Endothelial cell of umbilical vein (primary cell): Measurements from ENCODE around the gene KLRK1. TPM values are rescaled to one million over a fixed set of nuclear protein-coding genes. Genes with fewer than 3 reads are reported as not detected.
"Not testable (repeated sequence)": the region's sequence is repeated elsewhere in the genome, so short reads cannot be mapped to it uniquely, and the experiment has no call there.

Experiments
- BruUV-seq: library from RNA; stranded (reverse); fragments of 400-500 nt; replicated peaks from 2 replicates; lab custom pipeline; 2021; lab: Mats Ljungman, UMichigan
- CTCF ChIA-PET: fragments of 300-600, 350-600 bp; sonication (Branson Sonifier 250); formaldehyde crosslinking; loops from one replicate; lab custom pipeline; 2021; ENCODE audit warnings: antibody characterized with exemption, inconsistent platforms; lab: Charles Lee
- POLR2A ChIA-PET: fragments of 300-600, 350-600 bp; sonication (Branson Sonifier 250); formaldehyde crosslinking; loops from one replicate; lab custom pipeline; 2021; ENCODE audit warnings: antibody characterized with exemption, inconsistent platforms; lab: Charles Lee
- DNase-seq: peaks from one replicate; pipeline ENCODE4 v3.0.0-alpha.2; 2011; ENCODE audit warnings: low read depth, low spot score
- FAIRE-seq: peaks from 2 replicates; lab custom pipeline; 2011; peaks lifted over from hg19 to GRCh38; lab: Jason Lieb, UNC
- H2AFZ ChIP-seq: 2 replicates; pipeline ENCODE4 v1.6.0; 2012; ENCODE audit warnings: low read depth, low read length, control low read depth, inconsistent platforms
- H3K27ac ChIP-seq: 2 replicates; pipeline ENCODE4 v1.5.1; 2011; ENCODE audit warnings: low read depth, mild to moderate bottlenecking, control low read depth, low read length, moderate library complexity; ENCODE audit not compliant: insufficient read depth
- H3K27me3 ChIP-seq, 2 experiments: 2 replicates each; pipeline versions ENCODE4 v1.6.0 to v1.6.1; 2011; ENCODE audit warnings: low read length in 2 of 2, mixed read lengths in 1 of 2; ENCODE audit not compliant: control insufficient read depth in 2 of 2, insufficient read depth in 2 of 2
- H3K36me3 ChIP-seq, 2 experiments: 2 replicates in 1 of 2; 3 replicates in 1 of 2; pipeline ENCODE4 v1.5.1; 2011; ENCODE audit warnings: low read length in 2 of 2, mild to moderate bottlenecking in 1 of 2, moderate library complexity in 1 of 2; ENCODE audit not compliant: control insufficient read depth in 2 of 2, insufficient read depth in 2 of 2; ENCODE audit errors: extremely low read depth in 1 of 2
- H3K4me1 ChIP-seq: 3 replicates; pipeline ENCODE4 v1.5.1; 2011; ENCODE audit warnings: mild to moderate bottlenecking, low read length; ENCODE audit not compliant: control insufficient read depth, insufficient read depth; ENCODE audit errors: extremely low read depth
- H3K4me2 ChIP-seq: 2 replicates; pipeline ENCODE4 v1.6.1; 2011; ENCODE audit warnings: low read length, control low read depth, mixed read lengths; ENCODE audit not compliant: insufficient read depth
- H3K4me3 ChIP-seq, 3 experiments: fragments of 200-600 bp in 1 of 3; sonication (generic), shearing (Covaris generic) in 1 of 3; replicated peaks in 1 of 3; 2 replicates each; pipeline ENCODE4 v1.5.1; 2011 to 2016; ENCODE audit warnings: control low read depth in 3 of 3, low read length in 3 of 3, mild to moderate bottlenecking in 2 of 3, inconsistent platforms in 1 of 3, low read depth in 1 of 3, moderate library complexity in 1 of 3; ENCODE audit not compliant: insufficient read depth in 1 of 3
- H3K79me2 ChIP-seq: 2 replicates; pipeline ENCODE4 v1.6.0; 2012; ENCODE audit warnings: low read length, inconsistent platforms; ENCODE audit not compliant: control insufficient read depth, insufficient read depth
- H3K9ac ChIP-seq: replicated peaks from 2 replicates; pipeline ENCODE3; 2011; ENCODE audit warnings: low read length, control low read depth; ENCODE audit not compliant: insufficient read depth; ENCODE audit errors: extremely low read depth
- H3K9me1 ChIP-seq: replicated peaks from 3 replicates; pipeline ENCODE4 v1.6.0; 2011; ENCODE audit warnings: mild to moderate bottlenecking, low read length; ENCODE audit not compliant: control insufficient read depth, insufficient read depth; ENCODE audit errors: extremely low read depth
- H3K9me3 ChIP-seq: replicated peaks from 2 replicates; pipeline ENCODE4 v1.5.1; 2012; ENCODE audit warnings: low read length, inconsistent platforms; ENCODE audit not compliant: control insufficient read depth, insufficient read depth
- H4K20me1 ChIP-seq: replicated peaks from 2 replicates; pipeline ENCODE3; 2011; ENCODE audit warnings: mild to moderate bottlenecking, low read length; ENCODE audit not compliant: control insufficient read depth, insufficient read depth; ENCODE audit errors: extremely low read depth
- FOS ChIP-seq: IDR thresholded peaks from 2 replicates; pipeline ENCODE4 v1.6.1; 2011; ENCODE audit warnings: mild to moderate bottlenecking, low read length, moderate library complexity, borderline replicate concordance; ENCODE audit not compliant: insufficient read depth
- GATA2 ChIP-seq: IDR thresholded peaks from 2 replicates; pipeline ENCODE4 v1.7.0; 2011; ENCODE audit warnings: low read depth, mild to moderate bottlenecking, moderate library complexity, mixed read lengths, low read length; ENCODE audit not compliant: insufficient read length, insufficient read depth
- JUN ChIP-seq: IDR thresholded peaks from 2 replicates; pipeline ENCODE4 v1.6.1; 2011; ENCODE audit warnings: borderline replicate concordance, low read depth; ENCODE audit not compliant: insufficient read length, insufficient read depth
- MYC ChIP-seq: IDR thresholded peaks from one replicate; pipeline ENCODE4 v1.6.1; 2011; ENCODE audit warnings: mild to moderate bottlenecking, low read depth, low read length
- POLR2A ChIP-seq: IDR thresholded peaks from 2 replicates; pipeline ENCODE4 v1.6.1; 2012; ENCODE audit warnings: low read depth, mild to moderate bottlenecking, control low read depth, low read length
- dilution Hi-C: fragments of 300-500 bp; cut with MboI; formaldehyde crosslinking; loops from one replicate; pipeline ENCODE4 v1.15.0; 2019; ENCODE audit warnings: low sequenced_read_pairs; ENCODE audit not compliant: extremely low pct_ligation_motif_present
- intact Hi-C: fragments of 100-400 bp; cut with micrococcal nuclease; formaldehyde crosslinking; loops from one replicate; pipeline ENCODE4 v1.10.0; 2022
- polyA plus RNA-seq, 4 experiments: library from polyadenylated mRNA; depleted of rRNA in 3 of 4; stranded (reverse) in 3 of 4; unstranded in 1 of 4; fragments of >200 nt; gene quantifications; 2 replicates each; pipeline versions ENCODE4 v1.2.1 to v1.2.3, GENCODE V29; 2011 to 2012; ENCODE audit warnings: missing spikeins in 1 of 4
- total RNA-seq: library from RNA; stranded (reverse); gene quantifications from 2 replicates; pipeline ENCODE4 v1.2.3, GENCODE V29; 2021
- TF ChIP-seq, protein P1 (sequence below): IDR thresholded peaks from 2 replicates; pipeline ENCODE4 v1.6.1; 2011; ENCODE audit not compliant: insufficient read depth, insufficient read length

KLRK1 gene
- total and polyA plus RNA-seq, 2 donors (not counting 3 experiments of a cell fraction or from before 2014, with no cell fraction given): not detected

DNA sequence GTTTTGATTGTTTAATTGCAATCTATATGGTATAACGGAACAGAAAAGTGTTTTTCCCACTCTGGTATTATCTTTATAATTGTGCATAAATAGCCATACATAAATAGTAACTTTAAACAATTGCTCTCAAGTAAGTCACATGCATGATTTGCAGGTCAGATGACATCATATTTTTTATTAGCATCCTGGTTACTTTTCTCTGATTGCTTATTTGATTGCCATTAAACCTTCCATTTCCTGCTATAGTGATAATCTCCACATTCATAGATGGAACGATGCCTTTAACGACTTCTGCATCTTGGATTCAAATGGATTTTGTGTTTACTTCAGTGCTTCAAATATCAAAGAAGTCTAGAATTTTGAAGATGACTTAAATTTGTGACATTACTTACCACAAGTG lies 3.5 kb upstream of the KLRK1 start:
- no peak for DNase-seq
- no TSS peak for BruUV-seq
- Histone ChIP-seq H3K27ac (no peak overlapping the region), H3K9me1 (no peaks in the 10 kb centered on the region), H2AFZ (no peak overlapping the region), H3K4me3 (no peak overlapping the region), H3K27me3 (no peaks in the 10 kb centered on the region), H3K9me3 (no peaks in the 10 kb centered on the region), H4K20me1 (no peaks in the 10 kb centered on the region), H3K36me3 (no peaks in the 10 kb centered on the region), H3K9ac (no peak overlapping the region), H3K79me2 (no peaks in the 10 kb centered on the region), H3K4me1 (peaks cover 2% of the 10 kb centered on the region), H3K4me2 (no peak overlapping the region)
- ChIA-PET POLR2A (no interaction called here), CTCF (interaction anchor here (1.0 kb wide), 1 partner anchor 11 kb away, joined by 3 read pairs; no protein-coding TSS in a partner anchor)
- dilution Hi-C loops: no loop called here
- FAIRE-seq: peak; percentile 26
- intact Hi-C loops: no loop called here
- peak; percentile 14 for TF ChIP-seq JUN
- no peak for TF ChIP-seq FOS

DNA sequence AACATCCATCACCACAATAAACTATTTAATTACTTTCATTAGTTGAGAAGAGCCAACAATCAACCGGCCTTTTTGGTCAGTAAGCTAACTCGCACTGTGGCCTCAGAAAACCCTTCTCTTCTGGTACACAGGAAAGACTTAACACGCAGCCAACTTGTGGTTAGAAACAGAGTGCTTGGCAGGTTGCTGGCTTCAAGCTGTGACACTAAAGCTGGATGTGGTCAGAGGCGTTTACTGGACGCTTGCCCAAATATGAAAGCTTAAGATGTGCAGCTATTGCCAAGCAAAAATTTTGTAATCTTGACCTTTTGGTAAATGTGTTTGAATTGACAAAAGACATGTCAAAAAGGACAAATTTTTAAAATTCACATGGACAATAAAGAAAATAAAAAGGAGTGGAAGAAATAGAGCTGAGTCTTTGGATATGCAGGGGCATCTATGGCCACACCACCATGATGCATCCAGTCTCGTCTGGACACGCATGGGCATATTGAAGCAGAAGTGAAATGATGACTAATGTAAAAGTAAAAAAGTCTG lies 2.6 kb upstream of the KLRK1 start:
- Histone ChIP-seq H3K36me3 (no peaks in the 10 kb centered on the region), H3K27ac (no peak overlapping the region), H3K4me1 (peaks cover 2% of the 10 kb centered on the region), H3K4me2 (no peak overlapping the region), H2AFZ (no peak overlapping the region), H4K20me1 (no peaks in the 10 kb centered on the region), H3K9me1 (no peaks in the 10 kb centered on the region), H3K9ac (no peak overlapping the region), H3K4me3 (no peak overlapping the region), H3K9me3 (no peaks in the 10 kb centered on the region), H3K27me3 (no peaks in the 10 kb centered on the region), H3K79me2 (no peaks in the 10 kb centered on the region)
- POLR2A ChIA-PET: no interaction called here
- DNase-seq (no peak), FAIRE-seq (peak; percentile 33)
- dilution Hi-C loops: no loop called here
- CTCF ChIA-PET: interaction anchor here (0.7 to 1.0 kb wide), 3 partner anchors 12 to 20 kb away, joined by 3 read pairs; no protein-coding TSS in a partner anchor
- no TSS peak for BruUV-seq
- intact Hi-C loops: no loop called here
- TF ChIP-seq JUN: no peak
- no peak for TF ChIP-seq GATA2
- no peak for TF ChIP-seq POLR2A
- no peak for TF ChIP-seq FOS
- TF ChIP-seq, protein P1, sequence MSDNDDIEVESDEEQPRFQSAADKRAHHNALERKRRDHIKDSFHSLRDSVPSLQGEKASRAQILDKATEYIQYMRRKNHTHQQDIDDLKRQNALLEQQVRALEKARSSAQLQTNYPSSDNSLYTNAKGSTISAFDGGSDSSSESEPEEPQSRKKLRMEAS: no peak
- no peak for TF ChIP-seq MYC

DNA sequence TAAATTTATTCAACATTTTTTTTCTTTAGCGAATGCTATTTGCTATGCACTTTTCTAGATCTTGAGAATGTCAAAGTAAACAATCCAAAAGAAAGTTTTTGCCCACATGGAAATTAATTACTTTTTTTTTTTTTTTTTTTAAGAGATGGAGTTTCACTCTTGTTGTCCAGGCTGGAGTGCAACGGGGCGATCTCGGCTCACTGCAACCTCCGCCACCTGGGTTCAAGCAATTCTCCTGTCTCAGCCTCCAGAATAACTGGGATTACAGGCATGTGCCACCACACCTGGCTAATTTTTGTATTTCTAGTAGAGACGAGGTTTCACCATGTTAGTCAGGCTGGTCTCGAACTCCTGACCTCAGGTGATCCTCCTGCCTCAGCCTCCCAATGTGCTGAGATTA lies 1.1 kb upstream of the KLRK1 start:
- H3K4me3 ChIP-seq, H4K20me1 ChIP-seq, H3K9ac ChIP-seq, FAIRE-seq, H3K9me1 ChIP-seq, dilution Hi-C loops, intact Hi-C loops, H3K27ac ChIP-seq, H3K4me1 ChIP-seq, H3K9me3 ChIP-seq, H3K27me3 ChIP-seq, H3K36me3 ChIP-seq, H3K79me2 ChIP-seq, POLR2A ChIA-PET, H3K4me2 ChIP-seq, DNase-seq, BruUV-seq, H2AFZ ChIP-seq: not testable (repeated sequence)
- CTCF ChIA-PET: interaction anchor here (1.0 kb wide), 1 partner anchor 26 kb away, joined by 3 read pairs; no protein-coding TSS in a partner anchor
